Neural cell (in vitro differentiated cells): Measurements from ENCODE around the gene NOL4L. TPM values are rescaled to one million over a fixed set of nuclear protein-coding genes. Genes with fewer than 3 reads are reported as not detected.

Experiments used
- H2AFZ ChIP-seq: fragments of 200-600, 300-800 bp; sonication (generic), shearing (Covaris generic); 2 replicates; pipeline ENCODE4 v1.6.0; 2014; ENCODE audit warnings: low read depth, mild to moderate bottlenecking, antibody characterized with exemption, low read length, moderate library complexity
- H3F3A ChIP-seq: fragments of 200-600 bp; shearing (Covaris generic); 2 replicates; pipeline ENCODE4 v1.6.1; 2016; ENCODE audit warnings: mild to moderate bottlenecking, moderate library complexity, mixed read lengths, antibody characterized with exemption, low read length; ENCODE audit not compliant: insufficient read depth, poor library complexity, severe bottlenecking
- H3K27ac ChIP-seq: fragments of 200-600, 300-800 bp; sonication (generic), shearing (Covaris generic); 2 replicates; pipeline ENCODE4 v1.5.1; 2014; ENCODE audit warnings: mild to moderate bottlenecking, low read length, moderate library complexity
- H3K27me3 ChIP-seq: fragments of 300-800, 200-600 bp; sonication (generic), shearing (Covaris generic); 2 replicates; pipeline ENCODE4 v1.6.0; 2014; ENCODE audit warnings: mild to moderate bottlenecking, low read depth, low read length, moderate library complexity; ENCODE audit not compliant: insufficient read depth
- H3K36me3 ChIP-seq: fragments of 300-800, 200-600 bp; sonication (generic), shearing (Covaris generic); 2 replicates; pipeline ENCODE4 v1.5.1; 2014; ENCODE audit warnings: mild to moderate bottlenecking, antibody characterized with exemption, low read length, moderate library complexity; ENCODE audit not compliant: insufficient read depth
- H3K4me2 ChIP-seq: fragments of 300-800, 200-600 bp; sonication (generic), shearing (Covaris generic); 2 replicates; pipeline ENCODE4 v1.6.0; 2014; ENCODE audit warnings: mild to moderate bottlenecking, low read length
- H3K4me3 ChIP-seq: fragments of 300-800, 200-600 bp; sonication (generic), shearing (Covaris generic); 2 replicates; pipeline ENCODE4 v1.5.1; 2014; ENCODE audit warnings: mild to moderate bottlenecking, low read length, moderate library complexity
- H3K79me2 ChIP-seq: fragments of 200-600 bp; shearing (Covaris generic); replicated peaks from 2 replicates; pipeline ENCODE4 v1.6.0; 2014; ENCODE audit warnings: mild to moderate bottlenecking, low read length, moderate library complexity; ENCODE audit not compliant: insufficient read depth
- H3K9ac ChIP-seq: fragments of 300-800, 200-600 bp; sonication (generic), shearing (Covaris generic); 2 replicates; pipeline ENCODE4 v1.6.1; 2016; ENCODE audit warnings: mild to moderate bottlenecking, low read length, mixed read lengths
- H3K9me2 ChIP-seq: fragments of 200-600 bp; shearing (Covaris generic); 2 replicates; pipeline ENCODE4 v1.6.1; 2016; ENCODE audit warnings: mild to moderate bottlenecking, low read length, mixed read lengths; ENCODE audit not compliant: insufficient read depth
- H3K9me3 ChIP-seq: fragments of 200-600, 300-800 bp; sonication (generic), shearing (Covaris generic); 2 replicates; pipeline ENCODE4 v1.6.1; 2016; ENCODE audit warnings: mild to moderate bottlenecking, mixed run types, low read length, moderate library complexity, mixed read lengths
- H4K20me1 ChIP-seq: fragments of 200-600 bp; shearing (Covaris generic); 2 replicates; pipeline ENCODE4 v1.6.1; 2016; ENCODE audit warnings: mild to moderate bottlenecking, mixed run types; ENCODE audit not compliant: insufficient read depth
- EP300 ChIP-seq: fragments of 450-650 bp; conservative IDR thresholded peaks from 2 replicates; pipeline ENCODE4 v1.6.1; 2014; ENCODE audit warnings: antibody characterized with exemption, mild to moderate bottlenecking, moderate library complexity; ENCODE audit not compliant: poor library complexity, severe bottlenecking
- EZH2 ChIP-seq: fragments of 200-600, 300-800 bp; shearing (Covaris generic), sonication (generic); IDR thresholded peaks from 2 replicates; pipeline ENCODE4 v1.6.1; 2014; ENCODE audit warnings: antibody characterized with exemption, low read length, borderline replicate concordance, mild to moderate bottlenecking; ENCODE audit not compliant: insufficient read depth, poor library complexity, severe bottlenecking
- MXI1 ChIP-seq: fragments of 450-650 bp; conservative IDR thresholded peaks from 2 replicates; pipeline ENCODE4 v1.6.1; 2014; ENCODE audit warnings: antibody characterized with exemption, mild to moderate bottlenecking; ENCODE audit not compliant: poor library complexity, severe bottlenecking
- POLR2AphosphoS5 ChIP-seq: IDR thresholded peaks from 2 replicates; pipeline ENCODE4 v1.6.1; 2012
- RAD21 ChIP-seq: fragments of 450-650 bp; conservative IDR thresholded peaks from 2 replicates; pipeline ENCODE4 v1.6.1; 2014; ENCODE audit warnings: antibody characterized with exemption, mild to moderate bottlenecking, moderate library complexity
- SMC3 ChIP-seq: fragments of 450-650 bp; conservative IDR thresholded peaks from 2 replicates; pipeline ENCODE4 v1.6.1; 2014; ENCODE audit warnings: antibody characterized with exemption, mild to moderate bottlenecking, moderate library complexity; ENCODE audit not compliant: poor library complexity
- TAF1 ChIP-seq: IDR thresholded peaks from 2 replicates; pipeline ENCODE4 v1.6.1; 2012; ENCODE audit warnings: low read depth
- polyA plus RNA-seq: library from polyadenylated mRNA; depleted of rRNA; stranded (reverse); fragments of >200 nt; gene quantifications from 2 replicates; pipeline ENCODE4 v1.2.3, GENCODE V29; 2014
- TF ChIP-seq, protein P1 (sequence below): fragments of 450-650 bp; IDR thresholded peaks from 2 replicates; pipeline ENCODE4 v1.5.1; 2014; ENCODE audit warnings: antibody characterized with exemption, mild to moderate bottlenecking, moderate library complexity; ENCODE audit not compliant: poor library complexity, severe bottlenecking
- TF ChIP-seq, protein P2 (sequence below): IDR thresholded peaks from 2 replicates; pipeline ENCODE4 v1.6.1; 2012; ENCODE audit warnings: borderline replicate concordance

The NOL4L gene
- polyA plus RNA-seq, 1 donor from 2014 or later = 20.4 TPM

GRCh38 chr20:32542259-32542615 lies 42.9 kb downstream of the NOL4L start:
- Histone ChIP-seq H3K27ac (no peak overlapping the region), H3K9ac (no peak overlapping the region), H3K4me2 (no peak overlapping the region), H4K20me1 (no peaks in the 10 kb centered on the region), H3K4me3 (no peak overlapping the region), H3K9me3 (no peaks in the 10 kb centered on the region), H2AFZ (no peak overlapping the region), H3K79me2 (peaks cover 3% of the 10 kb centered on the region), H3F3A (no peaks in the 10 kb centered on the region), H3K27me3 (no peaks in the 10 kb centered on the region), H3K9me2 (no peaks in the 10 kb centered on the region), H3K36me3 (no peaks in the 10 kb centered on the region)
- TF ChIP-seq MXI1 = no peak
- no peak for TF ChIP-seq EP300
- TF ChIP-seq, protein P1, sequence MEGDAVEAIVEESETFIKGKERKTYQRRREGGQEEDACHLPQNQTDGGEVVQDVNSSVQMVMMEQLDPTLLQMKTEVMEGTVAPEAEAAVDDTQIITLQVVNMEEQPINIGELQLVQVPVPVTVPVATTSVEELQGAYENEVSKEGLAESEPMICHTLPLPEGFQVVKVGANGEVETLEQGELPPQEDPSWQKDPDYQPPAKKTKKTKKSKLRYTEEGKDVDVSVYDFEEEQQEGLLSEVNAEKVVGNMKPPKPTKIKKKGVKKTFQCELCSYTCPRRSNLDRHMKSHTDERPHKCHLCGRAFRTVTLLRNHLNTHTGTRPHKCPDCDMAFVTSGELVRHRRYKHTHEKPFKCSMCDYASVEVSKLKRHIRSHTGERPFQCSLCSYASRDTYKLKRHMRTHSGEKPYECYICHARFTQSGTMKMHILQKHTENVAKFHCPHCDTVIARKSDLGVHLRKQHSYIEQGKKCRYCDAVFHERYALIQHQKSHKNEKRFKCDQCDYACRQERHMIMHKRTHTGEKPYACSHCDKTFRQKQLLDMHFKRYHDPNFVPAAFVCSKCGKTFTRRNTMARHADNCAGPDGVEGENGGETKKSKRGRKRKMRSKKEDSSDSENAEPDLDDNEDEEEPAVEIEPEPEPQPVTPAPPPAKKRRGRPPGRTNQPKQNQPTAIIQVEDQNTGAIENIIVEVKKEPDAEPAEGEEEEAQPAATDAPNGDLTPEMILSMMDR = no peak
- no peak for TF ChIP-seq SMC3
- TF ChIP-seq RAD21 = no peak
- TF ChIP-seq, protein P2, sequence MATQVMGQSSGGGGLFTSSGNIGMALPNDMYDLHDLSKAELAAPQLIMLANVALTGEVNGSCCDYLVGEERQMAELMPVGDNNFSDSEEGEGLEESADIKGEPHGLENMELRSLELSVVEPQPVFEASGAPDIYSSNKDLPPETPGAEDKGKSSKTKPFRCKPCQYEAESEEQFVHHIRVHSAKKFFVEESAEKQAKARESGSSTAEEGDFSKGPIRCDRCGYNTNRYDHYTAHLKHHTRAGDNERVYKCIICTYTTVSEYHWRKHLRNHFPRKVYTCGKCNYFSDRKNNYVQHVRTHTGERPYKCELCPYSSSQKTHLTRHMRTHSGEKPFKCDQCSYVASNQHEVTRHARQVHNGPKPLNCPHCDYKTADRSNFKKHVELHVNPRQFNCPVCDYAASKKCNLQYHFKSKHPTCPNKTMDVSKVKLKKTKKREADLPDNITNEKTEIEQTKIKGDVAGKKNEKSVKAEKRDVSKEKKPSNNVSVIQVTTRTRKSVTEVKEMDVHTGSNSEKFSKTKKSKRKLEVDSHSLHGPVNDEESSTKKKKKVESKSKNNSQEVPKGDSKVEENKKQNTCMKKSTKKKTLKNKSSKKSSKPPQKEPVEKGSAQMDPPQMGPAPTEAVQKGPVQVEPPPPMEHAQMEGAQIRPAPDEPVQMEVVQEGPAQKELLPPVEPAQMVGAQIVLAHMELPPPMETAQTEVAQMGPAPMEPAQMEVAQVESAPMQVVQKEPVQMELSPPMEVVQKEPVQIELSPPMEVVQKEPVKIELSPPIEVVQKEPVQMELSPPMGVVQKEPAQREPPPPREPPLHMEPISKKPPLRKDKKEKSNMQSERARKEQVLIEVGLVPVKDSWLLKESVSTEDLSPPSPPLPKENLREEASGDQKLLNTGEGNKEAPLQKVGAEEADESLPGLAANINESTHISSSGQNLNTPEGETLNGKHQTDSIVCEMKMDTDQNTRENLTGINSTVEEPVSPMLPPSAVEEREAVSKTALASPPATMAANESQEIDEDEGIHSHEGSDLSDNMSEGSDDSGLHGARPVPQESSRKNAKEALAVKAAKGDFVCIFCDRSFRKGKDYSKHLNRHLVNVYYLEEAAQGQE = no peak
- no peak for TF ChIP-seq TAF1
- no peak for TF ChIP-seq POLR2AphosphoS5
- no peak for TF ChIP-seq EZH2

DNA sequence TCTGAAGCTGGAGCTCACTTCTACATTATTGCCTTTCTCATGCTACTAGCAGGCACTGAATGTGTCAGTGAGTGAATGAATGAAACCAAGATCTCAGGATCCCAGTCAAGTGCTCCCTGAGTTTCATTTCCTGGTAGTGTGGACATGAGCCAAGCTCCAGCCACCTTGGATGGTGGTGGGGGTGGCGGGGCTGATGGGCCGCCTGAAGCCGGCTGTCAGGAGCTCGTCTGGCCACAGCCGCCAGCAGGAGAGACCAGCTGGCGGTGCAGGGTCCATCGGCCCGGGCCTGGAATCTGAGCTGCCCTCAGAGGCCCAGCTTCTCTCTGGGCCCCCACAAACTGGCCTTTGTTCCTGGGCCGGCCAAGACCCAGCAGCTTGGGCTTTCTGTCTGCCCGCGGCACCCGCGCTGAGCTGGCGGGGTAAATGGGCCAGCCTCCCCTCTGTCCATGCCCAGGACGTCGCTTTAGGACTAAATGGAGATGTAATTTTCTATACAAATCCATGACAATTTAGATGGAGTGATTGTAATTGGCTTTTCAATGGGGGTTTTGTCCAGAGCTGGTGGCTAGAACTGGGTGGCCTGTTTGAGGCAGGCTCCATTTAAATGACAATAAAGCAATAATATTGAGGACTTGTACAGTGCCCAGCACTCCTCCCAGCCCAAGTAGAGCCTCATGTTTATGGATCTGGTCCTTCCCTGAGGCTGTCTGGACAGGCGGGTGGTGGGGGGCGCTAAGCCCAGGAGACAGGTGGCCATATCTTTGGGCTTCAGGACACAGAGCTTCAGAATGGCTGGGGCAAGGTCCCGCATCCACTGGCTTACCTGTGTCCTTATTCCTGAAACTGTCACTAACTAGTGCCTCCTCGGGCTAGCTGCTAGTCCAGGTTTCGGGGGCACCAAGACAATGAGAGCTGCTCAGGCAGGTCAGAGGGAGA lies 43.5 kb downstream of the NOL4L start:
- no peak overlapping the region for H3K27ac ChIP-seq

More for the DNA sequence above, 43.5 kb downstream of the NOL4L start:
- Histone ChIP-seq H3K9ac (no peak overlapping the region), H3K9me2 (no peaks in the 10 kb centered on the region), H3K27me3 (no peaks in the 10 kb centered on the region), H3K4me3 (no peak overlapping the region), H4K20me1 (no peaks in the 10 kb centered on the region), H3F3A (no peaks in the 10 kb centered on the region), H3K79me2 (peaks cover 3% of the 10 kb centered on the region), H2AFZ (no peak overlapping the region), H3K4me2 (no peak overlapping the region), H3K36me3 (no peaks in the 10 kb centered on the region), H3K9me3 (no peaks in the 10 kb centered on the region)
- TF ChIP-seq MXI1 (no peak), POLR2AphosphoS5 (no peak), EZH2 (no peak), EP300 (no peak), TAF1 (no peak), SMC3 (no peak), RAD21 (no peak)
- TF ChIP-seq, protein P1 = no peak
- TF ChIP-seq, protein P2 = no peak
